Measurements from ENCODE around the gene CFAP92. TPM values are rescaled to one million over a fixed set of nuclear protein-coding genes. Genes with fewer than 3 reads are reported as not detected.

Gene CFAP92
- total RNA-seq (0.21 and 0.62 TPM in 2 replicates), polyA plus RNA-seq (0.04 and 0.10 TPM in 2 replicates), polyA minus RNA-seq (0.05 and 0.40 TPM in 2 replicates), Bru-seq, nascent RNA (percentile 8 among the genes with signal in this experiment), BruChase-seq, experiment 1, labeled RNA remaining after a 6-hour chase (percentile 4 among the genes with signal in this experiment), BruChase-seq, experiment 2, labeled RNA remaining after a 2-hour chase (percentile 4 among the genes with signal in this experiment)
- polyA plus RNA-seq (2011; cell fraction: cytosol; rRNA removed) = 0.09 and 0.10 TPM in 2 replicates
- polyA plus RNA-seq (2011; cell fraction: nucleus; rRNA removed) = 0.21 and 0.25 TPM in 2 replicates
- polyA plus RNA-seq (2012) = 0.16 TPM in 1 of 2 replicates, not detected in the other
- polyA minus RNA-seq (2011; cell fraction: cytosol; rRNA and poly(A)+ RNA removed) = not detected
- 0.05 and 0.19 TPM in 2 replicates for polyA minus RNA-seq (2011; cell fraction: nucleus; rRNA and poly(A)+ RNA removed)
- long read RNA-seq, partial matches to known transcripts = 0 of 8 reads
- long read RNA-seq, other reads (novel, unspliced or antisense) = 8 of 8 reads

GRCh38 chr3:128993461-128994172 lies at the start of gene CFAP92:
CFAP92 (minus strand) TSS chr3:128994076; CDS start chr3:128993304, 772 bp downstream.
- Histone ChIP-seq H3K9ac (replicated peaks; ENCODE audit: extremely low read depth, insufficient read depth, low read length) (no peak within 1 kb of the TSS), H4K20me1 (replicated peaks; ENCODE audit: control insufficient read depth, extremely low read depth, insufficient read depth, low read length) (no peaks in the 10 kb centered on the region), H3K27me3 (ENCODE audit: control insufficient read depth in 2 of 2, insufficient read depth in 2 of 2, low read length in 2 of 2) (peaks cover 0 to 10% of the 10 kb centered on the region in 2 experiments), H3K36me3 (ENCODE audit: control insufficient read depth in 2 of 2, extremely low read depth in 1 of 2, insufficient read depth in 2 of 2, low read length in 2 of 2) (no peaks in the 10 kb centered on the region), H3K9me1 (replicated peaks; ENCODE audit: control insufficient read depth, extremely low read depth, insufficient read depth, low read length) (no peaks in the 10 kb centered on the region), H3K79me2 (ENCODE audit: control insufficient read depth, insufficient read depth, low read length) (no peaks in the 10 kb centered on the region), H2AFZ (ENCODE audit: low read depth, low read length) (peak within 1 kb of the TSS; percentile 55), H3K4me1 (ENCODE audit: control insufficient read depth, extremely low read depth, insufficient read depth, low read length) (peaks cover 6% of the 10 kb centered on the region), H3K9me3 (replicated peaks; ENCODE audit: control insufficient read depth, insufficient read depth, low read length) (no peaks in the 10 kb centered on the region), H3K27ac (ENCODE audit: insufficient read depth, low read depth, low read length) (no peak within 1 kb of the TSS), H3K4me3 (replicated peaks in 1 of 3; ENCODE audit: insufficient read depth in 1 of 3, low read depth in 1 of 3, low read length in 3 of 3) (peak within 1 kb of the TSS in 2 of 3 experiments; percentile 1 to 39), H3K4me2 (ENCODE audit: insufficient read depth, low read length) (peak within 1 kb of the TSS; percentile 20)
- TF ChIP-seq EZH2 (IDR thresholded peaks at IDR 0.05; ENCODE audit: borderline replicate concordance, low read depth, low read length, severe bottlenecking) (no peak), GATA2 (IDR thresholded peaks at IDR 0.05; ENCODE audit: insufficient read depth, insufficient read length, low read depth, low read length) (no peak), CTCF (IDR thresholded peaks at IDR 0.05; ENCODE audit: extremely low read depth in 1 of 2, insufficient read depth in 1 of 2, low read depth in 1 of 2, low read length in 2 of 2) (no peak), POLR2A (IDR thresholded peaks at IDR 0.05; ENCODE audit: low read depth, low read length) (no peak), FOS (IDR thresholded peaks at IDR 0.05; ENCODE audit: borderline replicate concordance, insufficient read depth, low read length) (no peak), MAX (IDR thresholded peaks at IDR 0.05; ENCODE audit: insufficient read depth, insufficient read length) (no peak), JUN (IDR thresholded peaks at IDR 0.05; ENCODE audit: borderline replicate concordance, insufficient read depth, insufficient read length, low read depth) (no peak), POLR2AphosphoS5 (IDR thresholded peaks at IDR 0.05; ENCODE audit: insufficient read depth, low read depth, low read length) (no peak), MYC (IDR thresholded peaks at IDR 0.05; ENCODE audit: low read depth, low read length) (no peak)
- BruUV-seq (replicated peaks) = no TSS peak
- CTCF ChIA-PET = interaction anchor here (1.0 to 4.8 kb wide), 8 partner anchors 9 to 60 kb away, joined by 3 to 36 read pairs (median 5); no protein-coding TSS in a partner anchor
- no peak for DNase-seq (ENCODE audit: low read depth, low spot score)
- intact Hi-C loops (cut with micrococcal nuclease) = no loop called here
- dilution Hi-C loops (cut with MboI; ENCODE audit: extremely low pct_ligation_motif_present, low sequenced_read_pairs) = no loop called here
- POLR2A ChIA-PET = interaction anchor here (1.3 kb wide), 1 partner anchor 22 kb away, joined by 5 read pairs; no protein-coding TSS in a partner anchor
- peak; percentile 85 for FAIRE-seq
